ENCODE data around the gene AP5B1.

Gene AP5B1

GRCh38 chr11:65801153-65801987 lies 20.6 kb upstream of the AP5B1 start:
- DNase-seq (ENCODE audit: low spot score): no peak

- no peak for DNase-seq (ENCODE audit: low spot score)
These were observed 18.1 kb upstream of the AP5B1 start for GRCh38 chr11:65798882-65799281.

DNA sequence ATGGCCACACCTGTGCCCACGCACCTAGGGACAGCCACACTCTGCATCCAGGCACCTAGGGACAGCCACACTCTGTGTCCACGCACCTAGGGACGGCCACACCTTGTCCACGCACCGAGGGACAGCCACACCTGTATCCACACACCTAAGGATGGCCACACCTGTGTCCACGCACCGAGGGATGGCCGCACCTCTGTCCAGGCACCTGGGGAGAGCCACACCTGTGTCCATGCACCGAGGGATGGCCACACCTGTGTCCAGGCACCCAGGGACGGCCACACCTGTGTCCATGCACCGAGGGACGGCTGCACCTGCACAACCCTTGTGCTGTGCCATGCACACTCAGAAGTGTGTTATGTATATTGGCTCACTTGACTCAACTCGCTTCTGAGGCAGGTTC lies 16.9 kb upstream of the AP5B1 start:
- no peak for DNase-seq (ENCODE audit: low spot score)

- no peak for DNase-seq (ENCODE audit: low spot score)
These were observed 16.2 kb upstream of the AP5B1 start for GRCh38 chr11:65796726-65797601.

DNA sequence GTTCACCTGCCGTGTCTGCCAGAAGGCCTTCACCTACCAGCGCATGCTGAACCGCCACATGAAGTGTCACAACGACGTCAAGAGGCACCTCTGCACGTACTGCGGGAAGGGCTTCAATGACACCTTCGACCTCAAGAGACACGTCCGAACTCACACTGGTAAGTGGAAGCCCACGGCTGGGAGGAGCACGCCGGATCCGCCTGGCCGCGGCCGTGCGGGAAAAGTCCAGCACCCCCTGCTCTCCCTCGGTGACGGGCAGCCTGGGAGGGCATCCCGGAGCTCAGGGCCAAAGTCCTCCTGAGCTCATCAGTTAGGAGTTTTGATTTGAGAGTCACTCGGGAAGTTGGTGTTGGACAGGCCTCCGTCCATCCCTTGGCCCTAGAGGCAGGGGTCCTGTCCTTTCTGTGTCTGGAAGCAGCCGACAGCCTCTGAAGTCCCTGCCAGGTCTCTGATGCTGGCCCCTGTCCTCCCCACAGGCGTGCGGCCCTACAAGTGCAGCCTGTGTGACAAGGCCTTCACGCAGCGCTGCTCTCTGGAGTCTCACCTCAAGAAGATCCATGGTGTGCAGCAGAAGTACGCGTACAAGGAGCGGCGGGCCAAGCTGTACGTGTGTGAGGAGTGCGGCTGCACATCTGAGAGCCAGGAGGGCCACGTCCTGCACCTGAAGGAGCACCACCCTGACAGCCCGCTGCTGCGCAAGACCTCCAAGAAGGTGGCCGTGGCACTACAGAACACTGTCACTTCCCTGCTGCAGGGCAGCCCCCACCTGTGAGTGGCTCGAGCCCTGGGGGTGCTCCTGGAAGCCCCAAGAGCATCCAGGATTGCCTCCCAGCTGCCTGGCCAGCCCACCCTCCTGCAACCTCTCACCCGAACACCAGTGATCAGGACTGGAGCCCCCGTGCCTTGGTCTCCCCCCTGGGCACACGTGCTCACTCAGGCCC lies 14.1 kb upstream of the AP5B1 start:
- DNase-seq (ENCODE audit: low spot score): no peak

DNA sequence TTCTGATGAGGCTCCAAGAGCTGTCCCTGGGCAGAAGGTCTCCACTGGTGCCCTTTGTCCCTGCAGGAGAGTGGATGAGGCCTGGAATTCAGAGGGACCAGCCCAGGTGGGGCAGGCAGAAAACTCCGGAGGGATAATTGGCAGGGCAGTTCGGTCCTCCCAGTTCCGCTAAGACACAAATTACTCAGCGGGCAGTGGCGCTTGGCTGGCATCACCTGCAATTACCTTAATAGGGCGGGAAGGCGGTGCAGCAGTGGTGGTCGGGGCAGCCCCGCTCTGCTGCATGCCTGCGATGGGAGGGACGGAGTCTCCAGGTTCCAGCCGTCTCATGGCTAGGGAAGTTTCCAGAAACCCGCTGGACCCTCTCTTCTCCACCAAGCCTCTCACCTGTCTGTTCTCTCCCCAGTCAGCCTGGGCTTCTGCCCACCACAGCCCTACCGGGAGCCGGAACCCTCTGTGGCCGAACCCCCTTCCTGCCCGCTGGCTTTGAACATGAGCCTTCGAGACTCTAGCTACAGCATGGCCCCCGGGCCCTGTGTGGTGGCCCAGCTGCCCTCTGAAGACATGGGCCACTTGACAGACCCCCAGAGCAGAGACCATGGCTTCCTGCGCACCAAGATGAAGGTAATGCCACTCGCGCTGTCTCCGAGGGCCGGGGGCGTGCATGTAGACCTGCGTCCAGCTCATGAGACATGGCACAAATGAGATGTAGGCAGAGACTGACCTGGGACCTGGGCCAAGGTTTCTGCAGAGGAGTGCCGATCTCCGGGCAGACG lies 13.0 kb upstream of the AP5B1 start:
- no peak for DNase-seq (ENCODE audit: low spot score)

- no peak for DNase-seq (ENCODE audit: low spot score)
These were observed 12.4 kb upstream of the AP5B1 start for GRCh38 chr11:65793144-65793581.

GRCh38 chr11:65792456-65792855 lies 11.7 kb upstream of the AP5B1 start:
- no peak for DNase-seq (ENCODE audit: low spot score)

GRCh38 chr11:65791719-65792213 lies 11.0 kb upstream of the AP5B1 start:
- no peak for DNase-seq (ENCODE audit: low spot score)

- DNase-seq (ENCODE audit: low spot score): no peak
These were observed 10.3 kb upstream of the AP5B1 start for GRCh38 chr11:65790902-65791650.

DNA sequence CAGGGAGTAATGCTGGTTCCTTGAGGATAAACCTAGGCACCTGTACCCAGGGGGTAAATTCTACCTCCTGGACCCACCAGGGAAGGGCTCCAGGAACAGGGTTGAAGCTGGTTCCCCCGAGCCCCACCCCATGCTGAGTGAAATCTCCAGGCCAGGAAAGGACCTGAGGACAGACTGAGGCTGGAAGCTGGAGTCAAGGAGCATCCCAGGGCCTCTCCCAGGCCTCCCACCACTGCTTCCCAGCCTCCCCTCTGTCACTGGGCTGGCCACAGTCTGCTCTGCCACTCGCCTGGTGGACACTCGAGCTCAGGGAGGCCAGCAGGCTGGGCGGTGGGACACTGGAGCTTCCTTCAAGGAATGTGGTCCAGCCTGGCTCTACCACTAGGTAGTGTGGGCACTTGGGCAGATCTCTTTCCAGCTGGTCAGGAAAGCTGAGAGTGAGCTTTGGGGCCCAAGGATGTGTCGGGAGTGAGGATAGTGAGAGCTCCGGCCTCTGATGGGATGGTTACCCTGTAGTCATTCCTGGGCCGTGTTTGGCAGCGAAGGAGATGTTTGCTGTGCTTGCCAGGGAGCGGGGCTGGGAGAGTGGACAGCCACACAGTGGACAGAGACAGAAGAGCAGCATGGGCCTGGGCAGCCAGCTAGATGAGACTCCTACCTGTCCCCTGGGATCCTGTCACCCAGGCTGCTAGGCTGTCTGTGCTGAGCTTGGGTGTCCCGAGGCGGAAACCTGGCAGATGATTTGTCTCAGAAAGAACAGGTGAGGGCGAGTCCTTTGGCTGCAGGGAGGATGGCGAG lies 9.5 kb upstream of the AP5B1 start:
- no peak for DNase-seq (ENCODE audit: low spot score)

- no peak for DNase-seq (ENCODE audit: low spot score)
These were observed 8.7 kb upstream of the AP5B1 start for GRCh38 chr11:65789230-65790103.

- no peak for DNase-seq (ENCODE audit: low spot score)
These were observed 8.0 kb upstream of the AP5B1 start for GRCh38 chr11:65788821-65789220.

- no peak for DNase-seq (ENCODE audit: low spot score)
These were observed 7.2 kb upstream of the AP5B1 start for GRCh38 chr11:65787649-65788622.

GRCh38 chr11:65786786-65787636 lies 6.2 kb upstream of the AP5B1 start, which contains the start of gene OVOL1:
Gene OVOL1, plus strand, starts transcription at chr11:65787063. Its CDS starts 311 bp downstream, at chr11:65787374.
- DNase-seq (ENCODE audit: low spot score): no peak
